NOMO-1 treated with DMSO at 0.1 percent for 48 hours (cell line): ENCODE data around the gene DPM2.

Experiments used
- DNase-seq: peaks from one replicate; lab custom pipeline; 2025; ENCODE audit not compliant: unreplicated experiment; lab: John Stamatoyannopoulos, UW

Gene DPM2

DNA sequence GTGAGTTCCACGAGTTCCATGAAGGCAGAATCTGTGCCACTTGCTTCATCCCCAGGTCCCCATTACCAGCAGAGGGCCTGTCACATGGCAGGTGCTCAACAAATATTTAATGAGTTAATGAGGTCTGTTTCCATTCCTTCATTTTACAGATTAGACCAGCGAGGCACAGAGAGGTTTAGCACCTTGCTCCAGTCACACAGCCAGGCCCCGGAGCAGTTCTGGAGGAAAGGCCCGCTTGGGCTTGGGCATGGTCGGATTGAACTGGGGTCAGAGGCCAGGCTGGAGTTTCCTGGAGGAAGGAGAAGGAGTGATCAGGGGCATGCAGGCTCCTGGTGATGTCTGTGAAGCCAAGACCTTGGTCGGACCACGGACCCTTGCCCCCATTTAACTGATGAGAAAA lies 16.9 kb downstream of the DPM2 start:
- DNase-seq, result no peak

- peak; percentile 50 for DNase-seq
Measured at GRCh38 chr9:127919253-127919815, 18.3 kb downstream of the DPM2 start.

DNA sequence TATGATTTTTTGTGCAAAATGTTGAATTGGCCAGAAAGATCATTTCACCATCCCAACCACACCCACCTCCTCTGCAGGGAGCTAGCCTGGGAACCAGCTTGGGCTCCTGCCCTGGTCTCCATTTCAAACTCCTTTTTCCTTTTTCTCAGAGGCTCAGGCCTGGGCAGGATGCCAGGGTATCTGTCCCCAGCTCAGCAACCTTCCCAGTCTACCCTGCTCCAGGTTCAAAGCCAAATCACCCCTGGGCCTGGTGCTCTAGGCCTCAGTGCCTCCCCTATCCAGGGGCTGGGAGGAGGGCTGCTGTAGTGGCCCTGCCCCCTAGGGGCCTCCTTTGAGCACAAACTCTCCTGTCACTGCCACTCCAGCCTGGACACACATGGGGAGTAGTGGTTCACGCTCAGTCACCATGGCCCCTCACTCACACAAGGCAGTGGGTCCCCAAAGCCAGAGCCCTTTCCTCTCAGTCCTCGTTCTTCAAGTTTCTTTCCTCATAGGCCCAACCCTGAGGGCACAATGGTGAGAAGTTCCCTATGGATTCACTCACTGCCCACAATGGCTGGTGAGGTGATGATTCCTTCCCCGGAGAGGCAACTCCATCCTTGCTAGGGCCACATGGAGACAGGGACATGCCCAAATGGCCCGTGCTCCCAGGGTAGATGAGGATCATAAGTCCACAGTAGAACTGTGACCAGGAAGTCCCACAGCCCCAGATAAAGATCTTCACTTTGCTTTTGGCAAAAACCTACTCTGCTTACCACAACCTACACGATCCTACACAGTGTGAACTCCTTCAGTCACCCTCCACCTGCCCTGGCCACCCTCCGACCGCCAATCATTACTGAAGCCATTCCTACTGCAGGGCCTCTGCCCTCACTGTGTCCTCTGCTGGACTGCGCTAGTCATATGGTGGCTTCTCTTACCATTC lies 19.2 kb downstream of the DPM2 start:
- DNase-seq, result no peak

GRCh38 chr9:127917603-127918002 lies 20.1 kb downstream of the DPM2 start:
- peak; percentile 20 for DNase-seq

DNA sequence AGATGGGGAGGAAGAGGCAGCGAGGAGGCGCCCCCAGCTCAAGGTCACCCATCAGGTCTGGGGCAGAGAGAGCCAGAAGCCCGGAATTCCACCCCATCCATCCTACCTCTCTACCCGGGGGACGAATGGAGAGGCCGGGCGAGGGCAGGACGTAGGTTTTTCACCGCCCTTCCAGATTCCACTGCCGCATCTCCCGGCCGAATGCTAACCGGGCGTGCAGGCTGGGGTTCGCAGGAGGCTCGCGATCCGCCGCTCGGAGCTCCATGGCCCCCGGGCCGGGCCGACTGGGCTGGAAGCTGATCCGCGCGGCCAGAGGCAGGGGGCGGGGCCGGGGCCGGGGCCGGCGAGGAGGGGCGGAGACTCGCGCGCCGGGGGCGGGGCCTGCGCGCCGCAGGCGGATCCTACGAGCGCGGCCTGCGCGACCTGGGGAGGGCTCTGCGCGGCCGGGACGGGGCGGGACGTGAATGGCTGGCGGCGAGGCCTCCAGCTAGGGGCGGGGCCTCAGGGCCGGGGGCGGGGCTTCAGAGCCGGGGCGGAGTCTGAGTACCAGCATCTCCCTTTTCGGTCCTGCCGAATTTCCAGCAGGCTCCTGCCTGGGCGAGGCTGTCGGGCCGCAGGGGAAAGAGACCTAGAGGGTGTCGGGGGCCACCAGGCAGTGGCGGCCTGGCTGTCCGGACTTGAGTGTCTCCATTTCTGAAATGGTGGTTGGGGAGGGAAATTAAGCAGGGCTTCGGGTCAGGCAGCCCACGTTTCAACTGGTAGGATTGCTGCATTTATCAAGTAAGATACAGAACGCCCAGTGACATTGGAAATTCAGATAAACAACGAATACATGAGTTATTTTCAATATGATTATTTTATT lies 20.7 kb downstream of the DPM2 start, which contains the start of gene ST6GALNAC4:
Gene ST6GALNAC4 (minus strand): TSS at position 322 of the 862 bp plus-strand sequence. CDS start 622 bp downstream, outside the sequence.
- DNase-seq, result peak; percentile 85

DNA sequence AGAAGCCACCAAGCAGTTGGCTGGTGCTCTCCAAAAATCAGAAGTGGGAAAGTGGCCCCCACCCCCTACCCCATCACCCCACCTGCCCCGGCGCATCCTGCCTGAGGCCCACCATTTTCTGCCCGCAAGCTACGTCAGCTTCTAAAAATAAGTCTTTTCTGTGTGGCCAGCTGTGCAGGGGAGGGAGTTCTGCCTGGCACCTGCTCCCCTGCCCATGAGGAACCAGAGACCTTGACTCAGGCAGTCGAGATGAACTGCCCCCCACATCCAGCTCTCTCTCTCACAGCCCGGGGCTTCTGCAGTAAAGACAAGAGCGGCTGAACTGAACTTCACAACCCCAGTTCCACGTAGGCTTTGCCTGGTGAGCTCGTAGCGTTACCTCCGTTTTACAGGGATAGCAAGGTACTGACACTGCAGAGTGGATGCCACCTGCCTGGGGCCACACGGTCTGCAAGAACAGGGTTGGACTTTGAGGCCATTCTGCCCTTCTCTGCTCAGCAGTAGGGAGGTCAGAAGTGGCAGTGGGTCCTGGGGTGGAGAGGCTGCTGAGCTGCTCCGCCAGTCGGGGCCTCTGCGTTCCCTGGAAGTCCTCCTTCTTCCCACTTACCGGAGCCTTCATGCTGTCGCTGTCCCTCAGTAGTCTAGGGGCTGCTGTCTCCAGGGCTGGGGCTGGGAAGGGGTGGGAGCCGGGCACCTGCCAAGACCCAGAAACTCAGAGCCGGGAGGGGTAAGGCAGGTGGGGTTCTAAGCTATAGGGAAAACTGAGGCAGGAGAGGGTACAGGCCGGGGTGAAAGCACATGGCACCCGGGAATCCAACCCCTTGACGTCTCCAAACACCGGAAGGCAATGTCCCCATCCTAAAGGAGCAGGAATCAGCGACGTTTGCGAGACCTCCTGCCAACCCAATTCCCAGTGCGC lies 21.6 kb downstream of the DPM2 start:
- DNase-seq, result no peak

DNA sequence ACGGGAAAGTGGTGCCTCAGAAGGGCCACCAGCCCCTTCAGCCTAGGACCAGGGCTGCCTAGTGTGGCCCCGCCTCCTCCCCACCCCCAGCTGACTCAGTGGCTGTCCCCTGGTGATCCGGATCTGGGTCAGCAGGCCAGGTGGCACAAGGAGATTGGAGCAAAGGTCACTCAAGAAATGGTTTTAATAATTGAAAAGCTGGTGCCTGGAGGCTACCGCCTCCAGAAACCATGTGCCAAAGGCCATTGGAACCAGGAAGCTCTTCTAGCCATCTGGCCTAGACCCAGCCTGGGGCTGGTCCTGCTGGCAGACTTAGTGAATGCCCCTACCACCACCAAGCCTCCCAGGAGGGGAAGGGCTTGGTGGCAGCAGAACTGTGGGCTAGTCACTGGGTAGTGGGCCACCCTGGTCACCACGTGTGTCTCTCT lies 22.3 kb downstream of the DPM2 start:
- DNase-seq, result no peak

- DNase-seq, result no peak
Measured at GRCh38 chr9:127913682-127914081, 24.0 kb downstream of the DPM2 start.

DNA sequence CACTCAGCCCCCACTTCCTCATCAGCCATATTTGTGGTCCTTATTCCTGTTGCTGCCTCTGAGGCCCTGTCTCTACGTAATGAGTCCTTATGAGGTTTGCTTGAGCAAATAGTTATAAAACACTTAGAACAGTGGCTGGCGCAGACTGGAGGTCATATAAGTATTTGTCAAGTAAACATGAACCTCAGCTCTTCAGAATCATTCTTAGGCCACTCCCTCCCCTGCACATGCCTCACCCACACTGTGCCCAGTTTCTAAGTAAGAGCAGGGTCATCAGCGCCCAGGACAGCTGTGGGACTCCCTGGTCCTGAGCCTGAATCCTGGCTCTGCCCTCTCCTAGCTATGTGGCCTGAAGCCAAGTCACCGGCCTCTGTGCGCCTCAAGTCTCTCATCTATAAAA lies 24.8 kb downstream of the DPM2 start:
- DNase-seq, result no peak

- DNase-seq, result no peak
Measured at GRCh38 chr9:127912296-127912695, 25.4 kb downstream of the DPM2 start.

DNA sequence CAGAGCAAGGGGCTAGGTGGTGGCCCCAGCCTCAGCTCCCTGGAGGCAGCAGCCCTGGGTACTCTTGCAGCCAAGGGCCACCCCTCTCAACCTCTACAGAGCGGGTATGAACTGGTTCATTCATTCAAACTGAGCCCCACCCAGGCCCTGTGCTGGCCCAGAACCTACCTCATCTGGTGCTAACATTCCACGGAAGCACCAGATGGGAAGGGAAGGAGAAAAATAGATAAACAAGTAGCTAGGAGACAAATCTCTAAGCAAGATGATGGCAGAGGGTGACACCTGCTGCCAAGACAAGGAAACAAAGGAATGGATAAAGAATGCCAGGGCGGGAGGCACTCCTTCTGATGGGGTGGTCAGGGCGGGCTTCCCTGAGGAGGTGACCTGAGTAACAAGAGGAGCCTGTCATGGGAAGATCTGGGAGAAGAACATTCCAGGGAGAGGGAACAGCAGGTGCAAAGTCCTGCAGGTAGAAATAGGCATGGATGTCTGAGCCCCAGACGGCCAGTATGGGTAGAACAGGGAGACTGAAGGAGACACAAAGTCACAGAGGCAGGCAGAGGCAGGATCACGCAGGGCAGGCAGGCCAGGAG lies 26.9 kb downstream of the DPM2 start:
- no peak for DNase-seq

DNA sequence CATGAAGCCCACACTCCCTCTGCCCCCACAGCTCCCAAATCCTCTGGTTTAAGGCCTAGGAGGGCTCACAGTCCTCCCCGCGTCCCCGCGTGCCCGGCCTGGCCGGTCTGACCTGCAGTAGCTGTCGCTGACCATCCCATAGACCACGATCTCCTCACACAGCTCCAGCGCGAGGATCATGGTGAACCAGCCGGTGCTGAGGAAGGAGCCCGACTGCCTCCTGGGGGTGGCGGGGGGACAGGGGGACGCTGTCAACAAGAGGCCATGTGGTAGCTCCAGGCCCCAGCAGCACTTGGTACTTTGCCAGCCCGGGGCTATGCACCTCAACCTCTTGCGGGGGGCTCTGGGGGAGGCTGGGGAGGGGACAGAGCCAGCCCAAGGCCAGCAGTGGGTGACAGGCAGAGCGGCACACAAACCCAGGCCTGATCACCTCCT lies 27.8 kb downstream of the DPM2 start:
- no peak for DNase-seq

GRCh38 chr9:127908660-127908926 lies 29.1 kb downstream of the DPM2 start:
- DNase-seq, result no peak

DNA sequence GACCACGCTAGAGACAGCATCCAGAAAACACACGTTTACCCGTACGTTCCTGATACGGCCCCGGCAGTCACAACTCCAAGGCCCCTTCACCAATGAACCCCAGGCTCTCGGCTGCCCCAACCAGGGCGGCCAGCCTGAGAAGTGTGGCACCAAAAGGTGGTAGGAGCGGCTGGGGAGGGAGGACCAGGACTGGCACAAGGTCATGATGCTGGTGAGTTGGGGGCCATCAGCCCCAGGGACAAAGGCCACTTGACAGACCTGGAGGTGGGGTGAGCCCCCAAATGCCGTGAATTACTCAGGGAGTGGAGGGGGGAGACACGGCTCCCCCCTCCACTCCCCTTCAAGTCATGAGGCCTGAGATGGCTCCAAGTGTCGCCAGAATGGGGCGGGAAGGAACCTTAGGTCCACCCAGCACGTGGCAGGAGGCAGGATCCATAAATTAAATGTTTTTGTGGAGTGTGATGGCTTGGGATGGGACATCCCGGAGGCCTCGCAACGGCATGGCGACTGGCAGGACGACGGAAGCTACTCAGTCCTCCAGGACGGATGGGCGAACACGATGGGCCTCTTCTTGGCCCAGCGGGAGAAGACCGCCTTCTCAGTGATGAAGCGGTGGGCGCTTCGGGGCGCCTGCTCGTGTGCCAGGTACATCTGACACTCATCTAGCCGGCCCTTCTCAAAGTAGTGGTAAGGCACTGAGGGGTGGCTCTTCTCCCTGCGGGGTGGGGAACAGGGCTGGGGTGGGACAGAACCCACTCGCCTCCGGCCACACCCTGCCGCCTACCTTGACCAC lies 29.6 kb downstream of the DPM2 start:
- DNase-seq, result no peak

GRCh38 chr9:127905788-127906191 lies 31.9 kb downstream of the DPM2 start:
- no peak for DNase-seq

DNA sequence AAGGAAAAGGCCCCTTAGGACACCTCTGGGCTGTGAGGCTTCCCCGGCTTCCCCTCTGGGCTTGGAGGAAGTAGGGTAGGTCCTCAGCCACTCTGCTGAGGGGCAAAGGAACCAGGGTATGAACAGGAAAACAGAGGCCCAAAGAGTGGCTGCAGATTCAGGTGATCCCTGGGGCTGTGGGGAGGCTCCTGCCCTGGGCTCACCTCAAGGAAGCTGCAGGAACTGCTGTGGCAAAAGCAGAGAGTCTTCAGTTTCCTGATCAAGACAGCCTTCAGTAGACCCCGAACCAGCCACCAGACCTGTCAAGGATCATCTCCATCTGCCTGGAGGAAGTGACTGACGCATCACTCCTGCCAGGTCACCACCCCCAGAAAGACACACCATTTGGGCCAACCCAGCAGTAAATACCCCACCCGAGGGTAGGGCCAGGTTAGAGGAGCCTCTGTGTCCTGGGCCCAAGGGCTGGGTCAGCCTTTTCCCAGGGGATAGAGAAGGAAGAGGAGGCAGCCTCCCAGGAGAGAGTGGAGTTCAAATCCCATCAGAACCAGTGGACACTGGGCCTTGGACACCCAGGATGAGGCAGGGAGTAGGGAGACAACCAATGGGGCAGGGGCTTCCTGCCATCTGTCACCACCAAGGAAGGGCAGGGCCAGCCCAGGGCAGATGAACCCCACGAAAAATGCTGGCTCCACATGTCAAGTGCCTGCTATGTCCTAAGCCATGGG lies 32.5 kb downstream of the DPM2 start:
- DNase-seq, result no peak

GRCh38 chr9:127904561-127905003 lies 33.1 kb downstream of the DPM2 start:
- no peak for DNase-seq

DNA sequence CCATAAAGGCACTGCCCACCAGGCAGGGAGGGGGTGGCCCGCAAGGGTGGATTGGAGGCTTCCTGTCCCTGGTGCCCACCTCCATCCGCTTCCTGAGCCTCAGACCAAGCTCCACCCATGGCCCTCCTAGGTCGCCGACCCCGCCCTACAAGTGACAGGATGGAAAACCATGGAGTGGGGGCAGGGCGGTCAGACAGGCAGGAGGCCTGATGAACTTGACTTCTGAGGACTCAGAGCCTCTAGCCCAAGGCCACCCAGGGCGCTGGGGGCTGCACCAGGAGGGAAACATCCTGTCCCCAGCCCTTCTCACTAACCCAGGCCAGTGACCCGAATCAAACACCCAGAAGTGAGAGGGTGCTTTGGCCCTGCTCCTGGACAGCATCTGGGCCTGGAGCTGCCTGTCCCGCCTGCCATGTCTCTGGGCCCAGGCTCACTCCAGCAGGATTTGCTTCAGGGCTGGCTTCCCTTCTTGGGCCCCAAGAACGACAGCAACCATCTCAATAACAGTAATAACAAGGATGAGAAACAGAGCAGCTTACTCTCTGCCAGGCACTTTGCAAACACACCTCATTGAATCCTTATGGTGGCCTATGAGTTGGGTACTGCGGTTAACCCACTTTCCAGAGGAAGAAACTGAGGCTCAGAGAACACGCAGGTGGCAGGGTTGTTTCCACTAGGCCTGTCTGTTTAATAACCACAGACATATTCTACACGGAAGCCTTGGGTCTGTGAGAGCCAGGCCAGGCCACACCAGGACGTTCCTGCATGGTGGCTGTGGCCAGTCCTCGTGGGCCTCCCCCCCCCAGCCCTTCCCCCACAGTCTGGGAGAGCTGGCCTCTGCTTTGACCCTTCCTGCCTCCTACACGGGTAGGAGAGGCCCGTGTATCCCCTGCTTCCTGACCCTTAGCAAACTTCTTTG lies 33.8 kb downstream of the DPM2 start:
- DNase-seq, result peak; percentile 64
